PC-9 (cell line): Measurements from ENCODE around the gene VDR. TPM values are rescaled to one million over a fixed set of nuclear protein-coding genes. Genes with fewer than 3 reads are reported as not detected.
"Not testable (repeated sequence)": the region's sequence is repeated elsewhere in the genome, so short reads cannot be mapped to it uniquely, and the experiment has no call there.

Experiments
- BruUV-seq: library from RNA; stranded (reverse); fragments of 400-500 nt; replicated peaks from 2 replicates; lab custom pipeline; 2021; lab: Mats Ljungman, UMichigan
- CTCF ChIA-PET: fragments of 300-600 bp; sonication (Branson Sonifier 250); formaldehyde crosslinking; loops from one replicate; lab custom pipeline; 2022; ENCODE audit warnings: antibody characterized with exemption; lab: Charles Lee
- POLR2A ChIA-PET: fragments of 300-600 bp; sonication (Branson Sonifier 250); formaldehyde crosslinking; loops from one replicate; lab custom pipeline; 2022; ENCODE audit warnings: antibody characterized with exemption; ENCODE audit not compliant: unreplicated experiment; lab: Charles Lee
- DNase-seq, 2 experiments: peaks; one replicate each; pipeline versions ENCODE4 v3.0.0 to v3.0.0-alpha.2; 2015 to 2022; ENCODE audit warnings: mixed read lengths in 1 of 2
- H2AFZ ChIP-seq: fragments of 200-600 bp; sonication (generic); 2 replicates; pipeline ENCODE4 v1.8.1; 2017; ENCODE audit warnings: antibody characterized with exemption
- H3F3A ChIP-seq: fragments of 200-600 bp; sonication (generic); 2 replicates; pipeline ENCODE4 v1.8.1; 2017; ENCODE audit warnings: antibody characterized with exemption, mild to moderate bottlenecking, low read depth; ENCODE audit not compliant: insufficient read depth
- H3K27ac ChIP-seq: fragments of 200-600 bp; sonication (generic); 2 replicates; pipeline ENCODE4 v1.6.1; 2016; ENCODE audit warnings: mixed run types
- H3K27me3 ChIP-seq: fragments of 200-600 bp; sonication (generic); 2 replicates; pipeline ENCODE4 v1.6.1; 2016; ENCODE audit warnings: low read depth, mixed run types; ENCODE audit not compliant: insufficient read depth
- H3K36me3 ChIP-seq: fragments of 200-600 bp; sonication (generic); 2 replicates; pipeline ENCODE4 v1.6.1; 2016; ENCODE audit warnings: low read depth, mixed run types
- H3K4me1 ChIP-seq: fragments of 200-600 bp; sonication (generic); replicated peaks from 2 replicates; pipeline ENCODE4 v1.6.1; 2016; ENCODE audit warnings: mixed run types; ENCODE audit not compliant: insufficient read depth
- H3K4me2 ChIP-seq: fragments of 200-600 bp; sonication (generic); 2 replicates; pipeline ENCODE4 v1.6.1; 2017; ENCODE audit warnings: mixed run types
- H3K4me3 ChIP-seq: fragments of 200-600 bp; sonication (generic); 2 replicates; pipeline ENCODE4 v1.6.1; 2016; ENCODE audit warnings: mixed run types
- H3K79me2 ChIP-seq: fragments of 200-600 bp; sonication (generic); 2 replicates; pipeline ENCODE4 v1.6.1; 2017; ENCODE audit warnings: low read depth, mixed run types
- H3K9me2 ChIP-seq: fragments of 200-600 bp; sonication (generic); 2 replicates; pipeline ENCODE4 v1.8.1; 2017; ENCODE audit warnings: mild to moderate bottlenecking; ENCODE audit not compliant: insufficient read depth
- H3K9me3 ChIP-seq: fragments of 200-600 bp; sonication (generic); 2 replicates; pipeline ENCODE4 v1.8.1; 2016; ENCODE audit warnings: low read depth; ENCODE audit not compliant: insufficient read depth
- H4K20me1 ChIP-seq: fragments of 200-600 bp; sonication (generic); 2 replicates; pipeline ENCODE4 v1.8.1; 2017; ENCODE audit not compliant: insufficient read depth
- EZH2 ChIP-seq: fragments of 200-600 bp; sonication (generic); IDR thresholded peaks from 2 replicates; pipeline ENCODE4 v1.8.0; 2017; ENCODE audit warnings: antibody characterized with exemption, low read depth
- intact Hi-C: fragments of 100-400 bp; cut with micrococcal nuclease; formaldehyde crosslinking; loops from one replicate; pipeline ENCODE4 v1.10.0; 2022; ENCODE audit not compliant: unreplicated experiment
- total RNA-seq: library from RNA; stranded (reverse); gene quantifications from 2 replicates; pipeline ENCODE4 v1.2.3, GENCODE V29; 2021
- TF ChIP-seq, protein P1 (sequence below): fragments of 200-600 bp; sonication (generic); conservative IDR thresholded peaks from 2 replicates; pipeline ENCODE4 v1.6.1; 2017; ENCODE audit warnings: mixed run types, antibody characterized with exemption, mild to moderate bottlenecking, moderate library complexity

Gene VDR
- total RNA-seq, 1 experiment from 2014 or later = 12.3 TPM

DNA sequence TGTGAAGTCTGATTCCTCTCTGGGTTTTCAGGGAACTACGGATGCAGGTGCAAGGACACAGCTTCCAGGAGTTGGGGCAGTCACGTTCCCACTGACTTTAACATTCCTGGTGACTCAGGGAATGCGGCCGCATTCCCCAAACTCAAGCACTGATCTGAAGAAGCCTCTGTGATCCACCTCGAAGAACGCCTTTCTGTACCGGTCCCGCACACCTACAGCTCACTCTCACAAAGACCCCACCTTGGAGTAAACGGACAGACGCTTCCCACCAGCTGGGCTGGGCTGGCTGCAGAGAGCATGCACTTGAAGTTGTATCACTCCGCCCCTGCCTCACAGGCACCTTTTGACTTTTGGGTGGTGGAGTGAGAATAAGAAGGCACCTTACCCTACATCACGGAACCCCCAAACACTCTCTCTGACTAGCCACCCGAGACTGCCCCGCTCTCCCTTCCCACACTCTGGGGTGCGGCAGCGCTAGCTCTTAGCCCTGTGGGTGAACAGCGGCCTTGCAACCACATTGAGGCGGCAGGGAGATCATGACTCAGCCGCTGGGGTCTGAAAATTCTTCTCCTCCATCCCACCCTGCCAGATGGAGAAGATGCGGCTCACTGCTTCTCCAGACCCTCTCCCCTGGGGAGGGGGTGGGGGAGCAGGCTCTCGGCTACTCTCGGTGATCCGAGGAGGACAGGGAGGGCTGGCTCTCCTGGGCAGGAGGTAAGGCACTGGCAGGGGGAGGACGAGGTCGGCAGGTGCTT, 61.4 kb downstream of the VDR start:
- Histone ChIP-seq H3K4me2 (no peak overlapping the region), H3K36me3 (no peaks in the 10 kb centered on the region), H3K79me2 (no peaks in the 10 kb centered on the region), H3K27ac (no peak overlapping the region), H3K4me3 (no peak overlapping the region), H3K9me3 (no peaks in the 10 kb centered on the region), H4K20me1 (0 out of 2 replicates have a peak, but pooled peaks cover 2% of the 10 kb centered on the region), H3F3A (no peaks in the 10 kb centered on the region), H3K4me1 (no peaks in the 10 kb centered on the region), H3K9me2 (no peaks in the 10 kb centered on the region; the same call in 1 of the 2 replicates), H2AFZ (no peak overlapping the region), H3K27me3 (no peaks in the 10 kb centered on the region)
- intact Hi-C loops = no loop called here
- CTCF ChIA-PET = interaction anchor here (0.6 kb wide), 2 partner anchors 74 to 118 kb away, joined by 4 to 5 read pairs; no protein-coding TSS in a partner anchor
- DNase-seq = no peak
- TF ChIP-seq EZH2 = no peak
- TF ChIP-seq, protein P1, sequence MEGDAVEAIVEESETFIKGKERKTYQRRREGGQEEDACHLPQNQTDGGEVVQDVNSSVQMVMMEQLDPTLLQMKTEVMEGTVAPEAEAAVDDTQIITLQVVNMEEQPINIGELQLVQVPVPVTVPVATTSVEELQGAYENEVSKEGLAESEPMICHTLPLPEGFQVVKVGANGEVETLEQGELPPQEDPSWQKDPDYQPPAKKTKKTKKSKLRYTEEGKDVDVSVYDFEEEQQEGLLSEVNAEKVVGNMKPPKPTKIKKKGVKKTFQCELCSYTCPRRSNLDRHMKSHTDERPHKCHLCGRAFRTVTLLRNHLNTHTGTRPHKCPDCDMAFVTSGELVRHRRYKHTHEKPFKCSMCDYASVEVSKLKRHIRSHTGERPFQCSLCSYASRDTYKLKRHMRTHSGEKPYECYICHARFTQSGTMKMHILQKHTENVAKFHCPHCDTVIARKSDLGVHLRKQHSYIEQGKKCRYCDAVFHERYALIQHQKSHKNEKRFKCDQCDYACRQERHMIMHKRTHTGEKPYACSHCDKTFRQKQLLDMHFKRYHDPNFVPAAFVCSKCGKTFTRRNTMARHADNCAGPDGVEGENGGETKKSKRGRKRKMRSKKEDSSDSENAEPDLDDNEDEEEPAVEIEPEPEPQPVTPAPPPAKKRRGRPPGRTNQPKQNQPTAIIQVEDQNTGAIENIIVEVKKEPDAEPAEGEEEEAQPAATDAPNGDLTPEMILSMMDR = no peak
- POLR2A ChIA-PET = no interaction called here
- no TSS peak for BruUV-seq

DNA sequence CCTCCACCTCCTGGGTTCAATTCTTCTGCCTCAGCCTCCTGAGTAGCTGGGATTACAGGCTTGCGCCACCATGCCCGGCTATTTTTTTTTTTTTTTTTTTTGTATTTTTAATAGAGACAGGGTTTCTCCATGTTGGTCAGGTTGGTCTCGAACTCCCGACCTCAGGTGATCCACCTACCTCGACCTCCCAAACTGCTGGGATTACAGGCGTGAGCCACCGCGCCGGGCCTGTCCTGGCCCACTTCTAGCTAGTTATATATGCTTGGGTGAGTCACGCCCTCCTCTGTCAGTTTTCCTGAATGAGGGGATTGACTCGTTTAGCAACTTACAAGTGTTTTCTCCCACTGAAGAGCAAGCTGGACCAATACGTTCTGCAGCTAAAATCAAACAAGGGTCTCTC, 62.3 kb downstream of the VDR start:
- H3K27me3 ChIP-seq, H2AFZ ChIP-seq, H3K79me2 ChIP-seq, H3K9me3 ChIP-seq, H3K4me2 ChIP-seq, H3K9me2 ChIP-seq, intact Hi-C loops, H3F3A ChIP-seq, POLR2A ChIA-PET, BruUV-seq, H3K27ac ChIP-seq, DNase-seq, H3K4me3 ChIP-seq, H4K20me1 ChIP-seq, H3K36me3 ChIP-seq, H3K4me1 ChIP-seq: not testable (repeated sequence)
- CTCF ChIA-PET = interaction anchor here (0.6 kb wide), 2 partner anchors 73 to 119 kb away, joined by 4 to 5 read pairs; no protein-coding TSS in a partner anchor

DNA sequence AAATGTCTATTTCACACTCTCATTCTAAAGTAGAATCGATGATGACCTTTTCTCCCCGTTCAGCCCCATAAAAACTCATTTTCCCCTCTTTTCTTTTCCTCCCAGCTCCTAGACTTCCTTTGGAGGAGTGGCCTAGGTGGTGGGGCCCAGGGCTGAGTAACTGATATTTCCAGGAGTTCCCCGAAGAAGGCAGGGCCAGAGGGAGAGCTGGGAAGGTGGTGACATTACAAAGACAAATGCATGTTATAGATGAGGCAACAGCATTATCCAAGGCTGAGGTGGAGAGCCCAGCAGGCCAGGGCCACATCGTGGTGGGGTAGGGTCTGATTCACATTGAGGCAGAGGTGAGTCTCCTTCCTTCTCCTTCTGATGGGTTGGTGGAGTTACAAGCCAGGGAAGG, 62.9 kb downstream of the VDR start:
- H3K36me3 ChIP-seq = no peaks in the 10 kb centered on the region
- H3K79me2 ChIP-seq = no peaks in the 10 kb centered on the region
- no peaks in the 10 kb centered on the region; the same call in 1 of the 2 replicates for H3K9me2 ChIP-seq
- 0 out of 2 replicates have a peak, but pooled peaks cover 2% of the 10 kb centered on the region for H4K20me1 ChIP-seq
- no peaks in the 10 kb centered on the region for H3K9me3 ChIP-seq
- no peak for DNase-seq
- no peaks in the 10 kb centered on the region for H3K27me3 ChIP-seq
- intact Hi-C loops = no loop called here
- peaks cover 7% of the 10 kb centered on the region for H3K4me1 ChIP-seq
- no peak overlapping the region for H3K4me3 ChIP-seq
- H3K4me2 ChIP-seq = no peak overlapping the region
- CTCF ChIA-PET = interaction anchor here (0.7 kb wide), 1 partner anchor 13 kb away, joined by 3 read pairs; no protein-coding TSS in a partner anchor
- no peak overlapping the region for H3K27ac ChIP-seq
- POLR2A ChIA-PET = no interaction called here
- BruUV-seq = no TSS peak
- TF ChIP-seq, protein P1 = no peak
- TF ChIP-seq EZH2 = no peak
- H2AFZ ChIP-seq = no peak overlapping the region
- no peaks in the 10 kb centered on the region for H3F3A ChIP-seq
